ENCODE results near the gene CA9.

Gene CA9

GRCh38 chr9:35651956-35652828, 21.5 kb upstream of the CA9 start:
- DNase-seq (ENCODE audit: extremely low read depth in 1 of 2, low read depth in 1 of 2) = no peak

DNA sequence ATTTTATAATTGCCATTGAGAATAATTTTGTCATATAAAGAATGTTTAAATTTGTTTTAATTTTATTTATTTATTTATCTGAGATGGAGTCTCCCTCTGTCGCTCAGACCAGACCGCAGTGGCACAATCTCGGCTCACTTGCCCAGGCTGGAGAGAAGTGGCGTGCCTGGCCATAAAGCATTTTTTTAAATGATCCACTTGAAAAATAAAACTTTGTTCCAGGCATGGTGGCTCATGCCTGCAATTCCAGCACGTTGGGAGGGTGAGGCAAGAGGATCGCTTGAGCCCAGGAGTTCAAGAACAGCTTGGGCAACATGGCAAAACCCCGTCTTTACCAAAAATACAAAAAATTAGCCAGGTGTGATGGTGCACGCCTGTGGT, 20.9 kb upstream of the CA9 start:
- no peak for DNase-seq (ENCODE audit: extremely low read depth in 1 of 2, low read depth in 1 of 2)

GRCh38 chr9:35653611-35654010, 20.1 kb upstream of the CA9 start:
- no peak for DNase-seq (ENCODE audit: extremely low read depth in 1 of 2, low read depth in 1 of 2)

DNA sequence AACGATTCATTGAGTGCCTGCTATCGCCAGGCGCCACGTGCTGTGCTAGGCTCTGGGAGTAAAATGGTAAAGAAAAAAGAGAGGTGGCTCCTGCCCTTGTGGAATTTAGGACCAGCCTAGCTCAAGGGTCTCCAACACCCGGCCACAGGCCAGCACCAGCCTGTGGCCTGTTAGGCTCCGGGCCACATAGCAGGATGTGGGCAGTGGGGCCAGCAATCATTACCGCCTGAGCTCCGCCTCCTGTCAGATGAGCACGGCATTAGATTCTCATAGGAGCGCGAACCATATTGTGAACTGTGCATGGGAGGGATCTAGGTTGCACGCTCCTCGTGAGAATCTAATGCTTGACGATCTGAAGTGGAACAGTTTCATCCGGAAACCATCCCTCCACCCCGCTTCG, 17.4 kb upstream of the CA9 start:
- DNase-seq (ENCODE audit: extremely low read depth in 1 of 2, low read depth in 1 of 2) = no peak

- DNase-seq (ENCODE audit: extremely low read depth in 1 of 2, low read depth in 1 of 2) = no peak
Measured at GRCh38 chr9:35656831-35657545, 16.7 kb upstream of the CA9 start.

DNA sequence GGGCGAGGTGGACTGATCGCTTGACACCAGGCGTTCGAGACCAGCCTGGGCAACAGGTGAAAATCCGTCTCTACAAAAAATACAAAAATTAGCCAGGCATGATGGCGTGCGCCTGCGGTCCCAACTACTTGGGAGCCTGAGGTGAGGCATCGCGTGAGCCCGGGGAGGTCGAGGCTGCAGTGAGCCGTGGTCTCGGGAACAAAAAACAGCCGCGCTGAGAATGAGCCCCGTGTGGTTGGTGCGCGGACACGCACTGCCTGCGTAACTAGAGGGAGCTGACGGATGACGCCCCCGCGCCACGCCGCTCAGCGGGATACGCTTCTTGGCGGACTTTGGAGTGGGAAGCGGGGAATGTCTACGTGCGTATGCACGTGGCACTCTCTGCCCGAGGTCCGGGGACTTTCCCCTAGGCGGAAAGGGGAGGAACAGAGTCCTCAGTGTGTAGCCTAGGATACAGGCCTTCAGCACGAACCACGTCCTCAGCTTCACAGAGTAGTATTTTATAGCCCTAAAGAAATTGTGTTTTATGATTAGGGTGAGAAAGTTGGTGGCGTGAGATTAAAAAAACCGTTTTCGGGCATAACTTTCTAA, 16.1 kb upstream of the CA9 start, which contains the start of gene RMRP:
TSS of gene RMRP (minus strand) at position 474 of the 591 bp plus-strand sequence.
- peak; percentile 90 to 99 for DNase-seq (ENCODE audit: extremely low read depth in 1 of 2, low read depth in 1 of 2)

GRCh38 chr9:35658137-35658967, 15.4 kb upstream of the CA9 start, which contains the start of gene CCDC107:
CCDC107 (plus strand) TSS chr9:35658292; CDS start chr9:35658380, 88 bp downstream.
- peak; percentile 65 to 72 for DNase-seq (ENCODE audit: extremely low read depth in 1 of 2, low read depth in 1 of 2)

DNA sequence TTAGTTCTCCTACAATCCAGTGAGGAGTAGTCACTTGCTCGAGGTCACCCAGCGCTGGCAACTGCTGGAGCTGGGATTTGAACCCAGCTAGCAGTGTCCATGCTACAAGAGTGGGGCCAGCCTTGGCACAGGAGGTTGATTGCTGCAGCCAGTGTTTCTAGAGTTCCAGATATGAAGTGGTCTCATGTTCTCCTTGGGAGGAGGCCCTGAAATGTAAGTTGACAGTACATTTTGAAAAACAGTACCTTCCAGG, 14.8 kb upstream of the CA9 start:
- no peak for DNase-seq (ENCODE audit: extremely low read depth in 1 of 2, low read depth in 1 of 2)

GRCh38 chr9:35659340-35659739, 14.4 kb upstream of the CA9 start:
- DNase-seq (ENCODE audit: extremely low read depth in 1 of 2, low read depth in 1 of 2) = no peak

DNA sequence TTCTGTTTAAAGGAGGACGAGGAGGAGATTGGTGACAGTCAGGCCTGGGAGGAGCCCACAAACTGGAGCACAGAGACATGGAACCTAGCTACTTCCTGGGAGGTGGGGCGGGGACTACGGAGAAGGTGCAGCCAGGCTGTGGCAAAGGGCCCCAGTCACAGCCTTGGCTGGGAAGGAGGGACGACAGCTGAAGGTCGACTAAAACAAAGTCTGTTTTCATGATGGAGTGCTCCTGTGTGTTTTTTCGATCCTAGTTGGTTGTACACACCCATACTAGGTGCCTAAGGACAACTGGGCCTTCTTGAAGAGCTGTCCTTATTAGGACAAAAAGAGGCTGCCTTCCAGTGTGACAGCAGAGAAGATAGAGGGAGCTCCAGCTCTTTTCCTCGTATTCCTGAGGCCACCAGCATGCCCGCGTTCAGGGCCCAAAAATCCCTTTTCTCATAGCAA, 12.7 kb upstream of the CA9 start:
- DNase-seq (ENCODE audit: extremely low read depth in 1 of 2, low read depth in 1 of 2) = no peak

DNA sequence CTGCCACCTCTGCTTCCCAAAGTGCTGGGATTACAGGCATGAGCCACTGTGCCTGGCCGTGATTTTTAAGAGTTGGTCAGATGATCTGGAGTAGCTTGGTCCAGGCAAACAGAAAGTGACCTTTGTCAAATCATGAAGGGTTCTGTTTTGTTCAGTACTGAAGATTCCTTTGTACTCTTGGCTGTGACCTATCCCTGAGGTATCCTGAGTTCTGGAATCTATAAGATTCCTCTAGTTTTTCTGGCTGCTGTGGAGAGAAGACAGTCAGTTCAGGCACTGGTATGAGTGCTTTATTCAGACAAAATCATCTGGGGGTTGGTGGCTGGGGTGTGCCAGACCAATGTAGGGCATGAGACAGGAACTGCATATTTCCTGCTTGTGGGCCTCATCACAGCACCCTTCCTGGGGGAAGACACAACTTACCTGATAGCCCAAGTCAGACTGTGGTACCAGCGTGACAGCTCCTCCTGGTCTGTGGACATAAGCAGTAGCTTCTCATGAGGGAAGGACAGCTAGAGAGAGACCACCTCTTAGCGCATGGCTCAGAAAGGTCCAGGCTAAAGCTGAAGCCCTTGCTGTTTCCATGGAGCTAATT, 11.9 kb upstream of the CA9 start:
- no peak for DNase-seq (ENCODE audit: extremely low read depth in 1 of 2, low read depth in 1 of 2)

DNA sequence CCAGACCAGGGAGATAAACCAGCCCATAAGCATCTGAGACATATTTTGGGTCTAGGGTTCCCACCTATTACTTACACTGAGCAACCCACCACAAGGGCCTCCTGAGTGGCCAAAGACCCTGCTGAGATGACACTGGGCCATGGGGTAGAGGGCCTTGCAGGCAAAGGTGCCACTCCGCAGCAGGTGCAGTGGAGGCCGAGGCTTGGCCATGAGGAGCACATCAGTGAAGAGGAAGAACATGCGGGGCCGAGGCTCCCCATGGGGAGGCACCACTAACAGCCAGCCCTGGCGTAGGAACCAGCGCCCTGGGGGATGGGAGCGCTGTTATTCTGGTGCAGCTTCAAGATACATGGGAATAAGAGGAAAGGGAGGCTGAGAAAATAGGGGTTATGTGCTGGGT, 11.3 kb upstream of the CA9 start:
- DNase-seq (ENCODE audit: extremely low read depth in 1 of 2, low read depth in 1 of 2) = no peak

- peak; percentile 65 to 66 for DNase-seq (ENCODE audit: extremely low read depth in 1 of 2, low read depth in 1 of 2)
Measured at GRCh38 chr9:35664531-35665470, 8.9 kb upstream of the CA9 start, which contains the start of gene ARHGEF39. ARHGEF39 (minus strand) TSS chr9:35665195; CDS start chr9:35665169, 26 bp downstream.

- no peak for DNase-seq (ENCODE audit: extremely low read depth in 1 of 2, low read depth in 1 of 2)
Measured at GRCh38 chr9:35665471-35665818, 8.3 kb upstream of the CA9 start.

DNA sequence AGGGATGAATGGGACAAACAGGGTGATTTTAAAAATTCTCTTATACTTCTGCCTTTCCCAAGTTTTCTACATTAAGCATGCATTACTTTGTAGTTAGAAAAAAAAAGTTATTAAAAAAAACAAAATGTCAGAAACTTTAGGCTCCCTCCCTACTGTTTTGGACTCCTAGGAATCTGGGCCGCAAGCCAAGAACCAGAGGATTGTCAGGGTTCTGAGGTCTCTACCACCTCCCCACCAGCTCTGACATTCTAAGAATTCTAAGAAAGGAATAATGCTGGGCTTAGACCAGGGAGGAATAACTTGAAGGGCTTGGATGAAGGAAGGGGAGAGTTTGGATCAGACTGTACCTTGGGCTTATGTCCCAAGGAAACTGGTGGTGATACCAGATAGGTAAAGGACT, 7.7 kb upstream of the CA9 start:
- no peak for DNase-seq (ENCODE audit: extremely low read depth in 1 of 2, low read depth in 1 of 2)

- DNase-seq (ENCODE audit: extremely low read depth in 1 of 2, low read depth in 1 of 2) = no peak
Measured at GRCh38 chr9:35666549-35666948, 7.2 kb upstream of the CA9 start.

- DNase-seq (ENCODE audit: extremely low read depth in 1 of 2, low read depth in 1 of 2) = no peak
Measured at GRCh38 chr9:35667939-35668338, 5.8 kb upstream of the CA9 start.

- DNase-seq (ENCODE audit: extremely low read depth in 1 of 2, low read depth in 1 of 2) = no peak
Measured at GRCh38 chr9:35669331-35670145, 4.2 kb upstream of the CA9 start.

DNA sequence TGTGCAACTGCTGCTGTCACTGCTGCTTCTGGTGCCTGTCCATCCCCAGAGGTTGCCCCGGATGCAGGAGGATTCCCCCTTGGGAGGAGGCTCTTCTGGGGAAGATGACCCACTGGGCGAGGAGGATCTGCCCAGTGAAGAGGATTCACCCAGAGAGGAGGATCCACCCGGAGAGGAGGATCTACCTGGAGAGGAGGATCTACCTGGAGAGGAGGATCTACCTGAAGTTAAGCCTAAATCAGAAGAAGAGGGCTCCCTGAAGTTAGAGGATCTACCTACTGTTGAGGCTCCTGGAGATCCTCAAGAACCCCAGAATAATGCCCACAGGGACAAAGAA, 265 bp downstream of the CA9 start:
- no peak for DNase-seq (ENCODE audit: extremely low read depth in 1 of 2, low read depth in 1 of 2)
